OCI-LY7 (cell line): ENCODE data around the gene EDN3.

Experiments
- EZH2phosphoT487 ChIP-seq: fragments of 200-600 bp; sonication (generic); IDR thresholded peaks from 2 replicates; pipeline ENCODE4 v1.6.1; 2018; ENCODE audit warnings: low read depth, borderline replicate concordance, mild to moderate bottlenecking, mixed run types, antibody characterized with exemption, low read length, moderate library complexity, mixed read lengths
- TF ChIP-seq, protein P1 (sequence below): fragments of 200-600 bp; sonication (generic); conservative IDR thresholded peaks from 2 replicates; pipeline ENCODE4 v1.5.1; 2014; ENCODE audit warnings: mild to moderate bottlenecking, antibody characterized with exemption, low read length, moderate library complexity, mixed read lengths

DNA sequence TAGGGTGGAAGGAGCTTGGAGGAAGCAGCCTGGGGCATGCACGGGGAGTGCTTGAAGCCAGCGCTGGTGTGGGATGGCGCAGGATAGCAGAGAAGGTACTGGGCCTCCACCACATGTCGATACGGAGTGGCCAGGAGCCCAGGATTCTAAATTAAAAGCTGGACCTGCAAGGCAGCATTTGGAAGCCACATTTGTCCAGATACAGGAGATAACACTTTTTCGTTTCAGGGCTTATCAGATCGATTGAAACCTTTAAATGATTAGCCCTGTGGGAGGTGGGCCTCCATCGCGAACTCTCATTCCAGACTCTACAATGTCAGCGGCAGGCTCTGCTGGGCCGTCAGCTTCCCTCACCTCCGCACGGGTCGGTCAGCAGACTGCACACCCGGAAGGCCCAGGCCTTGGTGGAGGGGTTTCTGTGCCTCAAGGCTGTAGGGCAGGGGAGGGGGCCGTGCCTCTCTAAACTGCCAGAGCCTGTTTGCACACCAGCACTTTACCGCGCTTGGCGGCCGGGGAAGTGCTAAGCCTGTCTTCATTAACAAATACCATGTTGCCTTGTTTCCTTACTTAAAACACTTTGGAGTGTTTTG lies 17.9 kb downstream of the EDN3 start:
- TF ChIP-seq, protein P1, sequence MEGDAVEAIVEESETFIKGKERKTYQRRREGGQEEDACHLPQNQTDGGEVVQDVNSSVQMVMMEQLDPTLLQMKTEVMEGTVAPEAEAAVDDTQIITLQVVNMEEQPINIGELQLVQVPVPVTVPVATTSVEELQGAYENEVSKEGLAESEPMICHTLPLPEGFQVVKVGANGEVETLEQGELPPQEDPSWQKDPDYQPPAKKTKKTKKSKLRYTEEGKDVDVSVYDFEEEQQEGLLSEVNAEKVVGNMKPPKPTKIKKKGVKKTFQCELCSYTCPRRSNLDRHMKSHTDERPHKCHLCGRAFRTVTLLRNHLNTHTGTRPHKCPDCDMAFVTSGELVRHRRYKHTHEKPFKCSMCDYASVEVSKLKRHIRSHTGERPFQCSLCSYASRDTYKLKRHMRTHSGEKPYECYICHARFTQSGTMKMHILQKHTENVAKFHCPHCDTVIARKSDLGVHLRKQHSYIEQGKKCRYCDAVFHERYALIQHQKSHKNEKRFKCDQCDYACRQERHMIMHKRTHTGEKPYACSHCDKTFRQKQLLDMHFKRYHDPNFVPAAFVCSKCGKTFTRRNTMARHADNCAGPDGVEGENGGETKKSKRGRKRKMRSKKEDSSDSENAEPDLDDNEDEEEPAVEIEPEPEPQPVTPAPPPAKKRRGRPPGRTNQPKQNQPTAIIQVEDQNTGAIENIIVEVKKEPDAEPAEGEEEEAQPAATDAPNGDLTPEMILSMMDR: no peak
- no peak for TF ChIP-seq EZH2phosphoT487
